Measurements from ENCODE around the gene TRABD2B. TPM values are rescaled to one million over a fixed set of nuclear protein-coding genes. Genes with fewer than 3 reads are reported as not detected.

Gene TRABD2B
- total RNA-seq, 4 donors from 2014 or later: 0.05 to 0.15 (median 0.12) TPM

DNA sequence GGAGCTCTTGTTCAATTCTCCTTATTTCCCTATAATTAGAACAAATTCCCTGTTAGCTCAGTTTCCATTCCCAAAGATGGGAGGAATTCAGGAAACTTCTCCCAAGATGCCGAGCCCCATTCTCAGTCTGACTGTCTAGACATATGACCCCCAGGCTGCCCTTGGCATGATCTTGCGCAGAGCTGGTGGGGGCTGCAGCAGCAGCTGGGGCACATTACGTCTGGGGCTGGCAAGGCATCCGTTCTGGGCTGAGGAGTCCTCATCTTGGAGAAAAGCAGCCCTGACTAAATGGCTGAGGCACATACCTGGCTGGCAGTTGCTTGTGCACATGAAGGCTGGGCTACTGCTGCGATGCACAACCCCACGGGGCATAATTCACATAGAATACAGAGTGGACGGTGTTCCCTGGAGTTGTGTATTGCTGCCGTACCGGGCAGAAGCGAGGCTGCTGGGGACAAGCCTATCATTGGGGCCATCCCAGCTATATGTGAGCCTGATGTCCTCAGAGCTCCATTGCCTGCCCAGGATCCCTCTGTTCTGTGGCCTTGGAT is 36.4 kb upstream of the TRABD2B start:
- H3K27me3 ChIP-seq: no peaks in the 10 kb centered on the region
- no peak for ATAC-seq
- intact Hi-C loops (cut with DNase I; ENCODE audit: low total_unique reads): no loop called here
- no peaks in the 10 kb centered on the region for H3K36me3 ChIP-seq
- in situ Hi-C loops (cut with MboI; ENCODE audit: low sequenced_read_pairs in 4 of 4): no loop called here
- DNase-seq: no peak
- H3K4me1 ChIP-seq: no peaks in the 10 kb centered on the region
- H3K27ac ChIP-seq: no peak overlapping the region
- H3K4me3 ChIP-seq: no peak overlapping the region
- H3K9me3 ChIP-seq: no peaks in the 10 kb centered on the region
- no peak for TF ChIP-seq POLR2A (IDR thresholded peaks at IDR 0.05)
- TF ChIP-seq, protein P1, sequence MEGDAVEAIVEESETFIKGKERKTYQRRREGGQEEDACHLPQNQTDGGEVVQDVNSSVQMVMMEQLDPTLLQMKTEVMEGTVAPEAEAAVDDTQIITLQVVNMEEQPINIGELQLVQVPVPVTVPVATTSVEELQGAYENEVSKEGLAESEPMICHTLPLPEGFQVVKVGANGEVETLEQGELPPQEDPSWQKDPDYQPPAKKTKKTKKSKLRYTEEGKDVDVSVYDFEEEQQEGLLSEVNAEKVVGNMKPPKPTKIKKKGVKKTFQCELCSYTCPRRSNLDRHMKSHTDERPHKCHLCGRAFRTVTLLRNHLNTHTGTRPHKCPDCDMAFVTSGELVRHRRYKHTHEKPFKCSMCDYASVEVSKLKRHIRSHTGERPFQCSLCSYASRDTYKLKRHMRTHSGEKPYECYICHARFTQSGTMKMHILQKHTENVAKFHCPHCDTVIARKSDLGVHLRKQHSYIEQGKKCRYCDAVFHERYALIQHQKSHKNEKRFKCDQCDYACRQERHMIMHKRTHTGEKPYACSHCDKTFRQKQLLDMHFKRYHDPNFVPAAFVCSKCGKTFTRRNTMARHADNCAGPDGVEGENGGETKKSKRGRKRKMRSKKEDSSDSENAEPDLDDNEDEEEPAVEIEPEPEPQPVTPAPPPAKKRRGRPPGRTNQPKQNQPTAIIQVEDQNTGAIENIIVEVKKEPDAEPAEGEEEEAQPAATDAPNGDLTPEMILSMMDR (IDR thresholded peaks at IDR 0.05 in 4 of 5, conservative IDR thresholded peaks at IDR 0.05 in 1 of 5): no peak

DNA sequence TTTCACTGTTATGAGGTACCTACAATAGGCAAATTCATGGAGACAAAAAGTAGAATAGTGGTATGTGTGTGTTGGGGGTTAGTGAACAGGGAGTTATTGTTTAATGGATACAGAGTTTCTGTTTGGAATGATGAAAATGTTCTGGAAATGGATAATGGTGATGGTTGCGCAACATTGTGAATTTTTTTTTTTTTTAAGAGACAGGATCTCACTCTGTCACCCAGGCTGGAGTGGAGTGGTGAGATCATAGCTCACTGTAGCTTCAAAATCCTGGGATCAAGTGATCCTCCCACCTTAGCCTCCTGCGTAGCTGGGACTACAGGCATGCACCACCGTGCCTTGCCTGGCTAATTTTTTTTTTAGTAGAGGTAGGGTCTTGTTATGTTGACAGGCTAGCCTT is 34.5 kb upstream of the TRABD2B start:
- ATAC-seq (no peak), DNase-seq (no peak)
- Histone ChIP-seq H3K27ac (no peak overlapping the region), H3K27me3 (no peaks in the 10 kb centered on the region), H3K4me3 (no peak overlapping the region), H3K9me3 (no peaks in the 10 kb centered on the region), H3K4me1 (peaks cover 2 to 5% of the 10 kb centered on the region in 2 donors), H3K36me3 (no peaks in the 10 kb centered on the region)
- TF ChIP-seq, protein P1 (IDR thresholded peaks at IDR 0.05 in 4 of 5, conservative IDR thresholded peaks at IDR 0.05 in 1 of 5): no peak
- TF ChIP-seq POLR2A (IDR thresholded peaks at IDR 0.05): no peak
- in situ Hi-C loops (cut with MboI; ENCODE audit: low sequenced_read_pairs in 4 of 4): no loop called here
- intact Hi-C loops (cut with DNase I; ENCODE audit: low total_unique reads): no loop called here

DNA sequence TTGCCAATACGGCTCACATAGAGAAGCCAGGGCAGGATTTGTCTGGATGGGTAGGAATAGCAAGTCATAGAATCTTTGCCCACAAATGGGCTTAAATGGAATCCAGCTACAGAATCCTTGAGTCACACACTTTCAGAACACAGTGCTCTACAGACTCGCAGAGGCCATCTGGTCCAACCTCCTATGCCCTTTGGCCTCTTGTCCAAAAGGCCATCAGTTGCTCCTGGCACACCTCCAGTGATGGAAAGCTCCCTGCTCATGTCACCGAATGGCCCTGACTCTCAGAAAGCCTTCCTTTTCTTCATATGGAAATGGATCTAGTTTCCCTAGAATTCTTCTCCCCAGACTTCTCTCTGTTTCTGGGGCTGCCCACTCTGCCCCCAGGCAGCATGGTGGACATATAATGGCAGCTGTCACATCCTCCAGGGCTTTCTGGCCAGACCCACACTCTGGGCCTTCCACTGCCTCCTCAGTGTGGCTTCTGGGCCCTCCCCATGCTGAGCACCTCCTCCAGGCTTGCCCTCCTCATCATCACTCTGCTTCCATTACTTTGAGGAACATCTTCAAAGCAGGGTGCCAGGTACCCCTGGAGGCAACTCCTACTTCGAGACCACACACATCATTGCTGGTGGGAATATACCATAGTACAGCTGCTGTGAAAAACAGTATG is 33.6 kb upstream of the TRABD2B start:
- in situ Hi-C loops (cut with MboI; ENCODE audit: low sequenced_read_pairs in 4 of 4): no loop called here

DNA sequence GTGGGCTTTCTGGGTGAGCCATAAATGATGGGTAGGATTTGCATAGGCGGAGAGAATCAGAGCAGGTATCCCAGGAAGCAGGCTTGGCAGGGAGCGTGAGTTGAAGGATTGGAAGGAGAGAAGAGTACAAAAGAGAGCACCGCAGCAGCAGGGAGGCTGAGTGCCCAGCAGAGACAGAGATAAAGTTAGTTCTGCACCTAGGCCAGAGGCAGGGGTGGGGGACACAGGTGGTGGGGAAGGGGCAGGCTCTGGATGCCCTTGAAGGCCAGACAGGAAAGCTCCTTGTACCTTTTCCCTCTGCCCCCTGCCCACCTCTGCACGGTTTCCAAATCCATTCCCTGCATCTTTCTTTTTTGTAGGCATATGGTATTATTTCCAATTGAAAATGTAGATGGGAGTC is 33.0 kb upstream of the TRABD2B start:
- in situ Hi-C loops (cut with MboI; ENCODE audit: low sequenced_read_pairs in 4 of 4): no loop called here
- Histone ChIP-seq H3K4me1 (peaks cover 7 to 16% of the 10 kb centered on the region in 2 donors), H3K27ac (no peak overlapping the region), H3K4me3 (no peak overlapping the region), H3K36me3 (no peaks in the 10 kb centered on the region), H3K9me3 (no peaks in the 10 kb centered on the region), H3K27me3 (no peaks in the 10 kb centered on the region)
- intact Hi-C loops (cut with DNase I; ENCODE audit: low total_unique reads): no loop called here
- ATAC-seq (no peak), DNase-seq (no peak)
- TF ChIP-seq POLR2A (IDR thresholded peaks at IDR 0.05): no peak
- TF ChIP-seq, protein P1 (IDR thresholded peaks at IDR 0.05 in 4 of 5, conservative IDR thresholded peaks at IDR 0.05 in 1 of 5): no peak

More for the DNA sequence above, 33.6 kb upstream of the TRABD2B start:
- no peaks in the 10 kb centered on the region for H3K36me3 ChIP-seq
- H3K4me3 ChIP-seq: no peak overlapping the region
- DNase-seq: no peak
- H3K9me3 ChIP-seq: no peaks in the 10 kb centered on the region
- peaks cover 7 to 11% of the 10 kb centered on the region in 2 donors for H3K4me1 ChIP-seq
- H3K27ac ChIP-seq: no peak overlapping the region
- H3K27me3 ChIP-seq: no peaks in the 10 kb centered on the region
- ATAC-seq: no peak
- intact Hi-C loops (cut with DNase I; ENCODE audit: low total_unique reads): no loop called here
- TF ChIP-seq, protein P1 (IDR thresholded peaks at IDR 0.05 in 4 of 5, conservative IDR thresholded peaks at IDR 0.05 in 1 of 5): no peak
- TF ChIP-seq POLR2A (IDR thresholded peaks at IDR 0.05): no peak
